Measurements from ENCODE around the gene ATXN2.

DNA sequence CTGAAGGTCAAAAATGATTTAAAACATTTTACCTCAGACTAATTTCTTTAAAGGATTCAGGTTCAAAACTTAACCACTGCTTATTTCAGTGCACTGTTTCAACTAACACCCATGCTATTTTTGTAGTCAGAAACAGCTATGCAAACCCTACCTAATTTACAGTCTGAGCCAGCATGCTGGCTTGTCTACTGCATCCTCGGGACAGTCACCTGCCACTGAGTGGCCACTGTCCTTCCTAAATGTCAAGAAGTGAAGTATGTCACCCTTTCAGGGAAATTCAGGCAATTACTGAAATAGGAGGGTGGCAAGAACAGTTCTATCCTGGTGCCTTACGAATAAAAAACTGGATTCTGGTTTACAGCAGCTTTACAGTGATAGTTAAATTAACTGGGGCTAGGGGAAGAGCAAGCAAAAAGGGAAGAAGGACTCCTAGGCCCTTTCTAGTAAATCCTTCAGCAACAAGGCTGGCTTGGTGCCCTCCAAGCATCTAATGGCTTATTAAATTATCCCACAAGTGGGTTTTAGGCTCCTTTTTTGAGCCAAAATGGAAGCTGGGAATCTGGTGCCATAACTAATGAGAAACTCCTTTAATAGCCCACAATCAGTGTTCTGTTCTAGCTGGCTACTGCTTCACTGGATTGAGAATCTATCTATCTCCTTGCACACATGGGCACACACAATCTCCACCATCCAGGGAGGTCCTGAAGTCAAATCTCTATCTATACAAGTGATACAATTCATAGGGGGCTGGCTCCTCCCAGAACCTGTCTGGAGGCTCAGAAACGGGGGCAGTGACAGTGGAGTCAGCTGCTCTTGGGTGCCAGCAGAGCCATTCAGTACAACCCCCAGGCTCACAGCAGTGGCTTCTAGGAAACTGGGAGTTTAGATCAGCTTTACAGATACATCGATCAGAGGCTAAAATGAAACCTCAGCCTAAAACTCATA is 150.0 kb downstream of the ATXN2 start:
- TF ChIP-seq, protein P1, sequence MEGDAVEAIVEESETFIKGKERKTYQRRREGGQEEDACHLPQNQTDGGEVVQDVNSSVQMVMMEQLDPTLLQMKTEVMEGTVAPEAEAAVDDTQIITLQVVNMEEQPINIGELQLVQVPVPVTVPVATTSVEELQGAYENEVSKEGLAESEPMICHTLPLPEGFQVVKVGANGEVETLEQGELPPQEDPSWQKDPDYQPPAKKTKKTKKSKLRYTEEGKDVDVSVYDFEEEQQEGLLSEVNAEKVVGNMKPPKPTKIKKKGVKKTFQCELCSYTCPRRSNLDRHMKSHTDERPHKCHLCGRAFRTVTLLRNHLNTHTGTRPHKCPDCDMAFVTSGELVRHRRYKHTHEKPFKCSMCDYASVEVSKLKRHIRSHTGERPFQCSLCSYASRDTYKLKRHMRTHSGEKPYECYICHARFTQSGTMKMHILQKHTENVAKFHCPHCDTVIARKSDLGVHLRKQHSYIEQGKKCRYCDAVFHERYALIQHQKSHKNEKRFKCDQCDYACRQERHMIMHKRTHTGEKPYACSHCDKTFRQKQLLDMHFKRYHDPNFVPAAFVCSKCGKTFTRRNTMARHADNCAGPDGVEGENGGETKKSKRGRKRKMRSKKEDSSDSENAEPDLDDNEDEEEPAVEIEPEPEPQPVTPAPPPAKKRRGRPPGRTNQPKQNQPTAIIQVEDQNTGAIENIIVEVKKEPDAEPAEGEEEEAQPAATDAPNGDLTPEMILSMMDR (IDR thresholded peaks at IDR 0.05; ENCODE audit: low read length): no peak
- no peak for TF ChIP-seq EZH2 (optimal IDR thresholded peaks at IDR 0.05; ENCODE audit: low read depth, low read length)

Measured in MM.1S (cell line).